IMR-90 (cell line): Measurements from ENCODE around the gene KBTBD8. TPM values are rescaled to one million over a fixed set of nuclear protein-coding genes. Genes with fewer than 3 reads are reported as not detected.

Source experiments
- ATAC-seq: fragments of 200-7000 bp; cut with Tn5 transposase; 2 replicates; pipeline ENCODE4 v1.9.1; 2020; ENCODE audit warnings: low read depth, mild to moderate bottlenecking, moderate library complexity
- BruUV-seq: library from RNA; stranded (reverse); fragments of 400-500 nt; replicated peaks from 2 replicates; lab custom pipeline; 2021; lab: Mats Ljungman, UMichigan
- CTCF ChIA-PET: fragments of 300-600 bp; formaldehyde crosslinking; extraction: SDS; loops from one replicate; lab custom pipeline; 2021; ENCODE audit warnings: antibody characterized with exemption; lab: Yijun Ruan, JAX
- POLR2A ChIA-PET: fragments of 300-600 bp; sonication (Branson Sonifier 250); formaldehyde crosslinking; loops from one replicate; lab custom pipeline; 2022; ENCODE audit warnings: antibody characterized with exemption; ENCODE audit not compliant: unreplicated experiment; lab: Charles Lee
- DNase-seq: peaks from one replicate; pipeline ENCODE4 v3.0.0; 2013
- H2AFZ ChIP-seq: replicated peaks from 2 replicates; pipeline ENCODE3; 2013; ENCODE audit warnings: low read length, mild to moderate bottlenecking; ENCODE audit not compliant: poor library complexity
- H2AK5ac ChIP-seq: 2 replicates; pipeline ENCODE4 v1.6.1; 2013; ENCODE audit warnings: low read depth, low read length, inconsistent platforms
- H2AK9ac ChIP-seq: replicated peaks from 2 replicates; pipeline ENCODE3; 2013; ENCODE audit warnings: mild to moderate bottlenecking, low read depth, low read length, moderate library complexity; ENCODE audit not compliant: poor library complexity
- H2BK120ac ChIP-seq: 2 replicates; pipeline ENCODE4 v1.6.1; 2013; ENCODE audit warnings: low read depth, low read length, inconsistent platforms
- H2BK15ac ChIP-seq: 3 replicates; pipeline ENCODE4 v1.6.1; 2013; ENCODE audit warnings: low read depth, low read length, inconsistent platforms
- H2BK20ac ChIP-seq: 2 replicates; pipeline ENCODE4 v1.6.1; 2013; ENCODE audit warnings: low read depth, mild to moderate bottlenecking, inconsistent platforms, low read length, moderate library complexity
- H2BK5ac ChIP-seq: 2 replicates; pipeline ENCODE4 v1.6.1; 2013; ENCODE audit warnings: mild to moderate bottlenecking, low read depth, low read length, inconsistent platforms; ENCODE audit not compliant: poor library complexity, severe bottlenecking
- H3K14ac ChIP-seq: replicated peaks from 2 replicates; pipeline ENCODE4 v1.6.1; 2013; ENCODE audit warnings: low read depth, low read length, inconsistent platforms
- H3K18ac ChIP-seq: 2 replicates; pipeline ENCODE4 v1.6.1; 2013; ENCODE audit warnings: low read depth, low read length, control low read depth
- H3K23ac ChIP-seq: 2 replicates; pipeline ENCODE4 v1.6.1; 2013; ENCODE audit warnings: low read depth, low read length, inconsistent platforms
- H3K27ac ChIP-seq: 2 replicates; pipeline ENCODE4 v1.5.1; 2013; ENCODE audit warnings: mild to moderate bottlenecking, control low read depth, low read length; ENCODE audit not compliant: insufficient read depth
- H3K27me3 ChIP-seq: 2 replicates; pipeline ENCODE4 v1.6.1; 2013; ENCODE audit warnings: low read length; ENCODE audit not compliant: control insufficient read depth, insufficient read depth
- H3K36me3 ChIP-seq: 2 replicates; pipeline ENCODE4 v1.6.1; 2013; ENCODE audit warnings: low read length, mixed read lengths; ENCODE audit not compliant: control insufficient read depth, insufficient read depth
- H3K4ac ChIP-seq: 2 replicates; pipeline ENCODE4 v1.6.1; 2013; ENCODE audit warnings: low read depth, low read length, inconsistent platforms
- H3K4me1 ChIP-seq: 2 replicates; pipeline ENCODE4 v1.6.1; 2013; ENCODE audit warnings: low read length, mixed read lengths; ENCODE audit not compliant: control insufficient read depth, insufficient read depth
- H3K4me2 ChIP-seq: 2 replicates; pipeline ENCODE4 v1.6.1; 2013; ENCODE audit warnings: low read depth, mild to moderate bottlenecking, control low read depth, low read length, moderate library complexity
- H3K4me3 ChIP-seq: 2 replicates; pipeline ENCODE4 v1.5.1; 2013; ENCODE audit warnings: low read depth, mild to moderate bottlenecking, control low read depth, low read length, moderate library complexity; ENCODE audit not compliant: insufficient read depth
- H3K56ac ChIP-seq: 2 replicates; pipeline ENCODE4 v1.6.1; 2013; ENCODE audit warnings: low read length, inconsistent platforms; ENCODE audit not compliant: insufficient read depth; ENCODE audit errors: extremely low read depth
- H3K79me1 ChIP-seq, 2 experiments: 2 replicates each; pipeline ENCODE4 v1.6.1; 2013; ENCODE audit warnings: low read length in 2 of 2, inconsistent platforms in 1 of 2, low read depth in 1 of 2
- H3K9ac ChIP-seq: 2 replicates; pipeline ENCODE4 v1.6.1; 2013; ENCODE audit warnings: low read depth, low read length, control low read depth
- H3K9me1 ChIP-seq: 2 replicates; pipeline ENCODE4 v1.6.1; 2013; ENCODE audit warnings: low read length, inconsistent platforms; ENCODE audit not compliant: insufficient read depth
- H3K9me3 ChIP-seq: 2 replicates; pipeline ENCODE4 v1.6.1; 2013; ENCODE audit warnings: low read length; ENCODE audit not compliant: control insufficient read depth, insufficient read depth
- H4K20me1 ChIP-seq: 2 replicates; pipeline ENCODE4 v1.6.1; 2013; ENCODE audit warnings: low read length, inconsistent platforms; ENCODE audit not compliant: insufficient read depth
- H4K5ac ChIP-seq: 2 replicates; pipeline ENCODE4 v1.6.1; 2013; ENCODE audit warnings: mild to moderate bottlenecking, low read depth, low read length, control low read depth
- H4K8ac ChIP-seq, 2 experiments: 2 replicates each; pipeline ENCODE4 v1.6.1; 2013; ENCODE audit warnings: low read depth in 2 of 2, low read length in 2 of 2, control low read depth in 1 of 2, inconsistent platforms in 1 of 2
- H4K91ac ChIP-seq: 2 replicates; pipeline ENCODE4 v1.6.1; 2013; ENCODE audit warnings: low read depth, low read length, inconsistent platforms; ENCODE audit not compliant: insufficient read depth
- CEBPB ChIP-seq: IDR thresholded peaks from 2 replicates; pipeline ENCODE4 v1.6.1; 2012; ENCODE audit warnings: low read depth, low read length, improper control_type of control experiment
- CTCF ChIP-seq: conservative IDR thresholded peaks from 2 replicates; pipeline ENCODE4 v1.5.1; 2012; ENCODE audit warnings: mild to moderate bottlenecking, low read depth, low read length, improper control_type of control experiment
- WGBS, 2 experiments: methylation state at CpG; one replicate each; pipeline versions ENCODE4 v1.1.5 to v1.1.7; 2013; ENCODE audit warnings: missing lambda C conversion rate in 2 of 2; ENCODE audit not compliant: insufficient read length in 1 of 2; ENCODE audit errors: extremely low coverage in 2 of 2; 5-methylcytosine and 5-hydroxymethylcytosine counted together
- dilution Hi-C: fragments of 300-500 bp; cut with HindIII; formaldehyde crosslinking; loops from one replicate; pipeline ENCODE4 v1.14.3; 2018; ENCODE audit warnings: low sequenced_read_pairs; ENCODE audit not compliant: unreplicated experiment
- in situ Hi-C: fragments of 300-500 bp; cut with MboI; formaldehyde crosslinking; loops from 3 replicates; pipeline ENCODE4 v1.14.3; 2019; ENCODE audit warnings: low sequenced_read_pairs, inconsistent platforms, mixed read lengths
- intact Hi-C: fragments of 100-400 bp; cut with micrococcal nuclease; formaldehyde crosslinking; loops from 2 replicates; pipeline ENCODE4 v1.10.0; 2022
- polyA plus RNA-seq, 3 experiments: library from polyadenylated mRNA; depleted of rRNA; stranded (reverse); fragments of >200 nt; gene quantifications; 2 replicates each; pipeline ENCODE4 v1.2.3, GENCODE V29; 2012; ENCODE audit warnings: low replicate concordance in 1 of 3
- total RNA-seq: library from RNA; depleted of rRNA; stranded (reverse); fragments of >200 nt; gene quantifications from 2 replicates; pipeline ENCODE4 v1.2.3, GENCODE V29; 2012

The KBTBD8 gene
- total and polyA plus RNA-seq, 2 of the 4 experiments (the other 2 are of a cell fraction) = 1.5 to 8.6 TPM

GRCh38 chr3:67006460-67006859 lies 8.4 kb downstream of the KBTBD8 start:
- H3K79me1 ChIP-seq = peaks cover 9 to 33% of the 10 kb centered on the region in 2 experiments
- peaks cover 10% of the 10 kb centered on the region; the same call in 1 of the 2 replicates for H3K9me1 ChIP-seq
- H3K27ac ChIP-seq = no peak overlapping the region
- no peak overlapping the region for H4K91ac ChIP-seq
- H2AK9ac ChIP-seq = no peak overlapping the region
- BruUV-seq = no TSS peak
- H3K36me3 ChIP-seq = peaks cover 2% of the 10 kb centered on the region; the same call in 1 of the 2 replicates
- H3K14ac ChIP-seq = no peak overlapping the region
- H2BK120ac ChIP-seq = no peak overlapping the region
- no peak overlapping the region for H4K5ac ChIP-seq
- H3K23ac ChIP-seq = no peak overlapping the region
- H3K18ac ChIP-seq = no peak overlapping the region
- no peaks in the 10 kb centered on the region for H4K20me1 ChIP-seq
- H2BK5ac ChIP-seq = peak overlapping the region; percentile 79
- intact Hi-C loops (no loop called here), in situ Hi-C loops (no loop called here), dilution Hi-C loops (no loop called here)
- H3K4ac ChIP-seq = no peak overlapping the region
- H4K8ac ChIP-seq = no peak overlapping the region
- H3K9me3 ChIP-seq = no peaks in the 10 kb centered on the region
- H3K4me1 ChIP-seq = peaks cover 3% of the 10 kb centered on the region
- peak overlapping the region; percentile 63; the same call in 1 of the 2 replicates for H3K4me2 ChIP-seq
- DNase-seq (peak; percentile 96), ATAC-seq (peak; percentile 90)
- ChIA-PET POLR2A (no interaction called here), CTCF (interaction anchor here (0.6 to 1.7 kb wide), 3 partner anchors 16 to 34 kb away, joined by 3 to 6 read pairs (median 6); no protein-coding TSS in a partner anchor)
- no peak overlapping the region for H3K9ac ChIP-seq
- no peak overlapping the region for H2AFZ ChIP-seq
- H2BK15ac ChIP-seq = no peak overlapping the region
- no peaks in the 10 kb centered on the region for H3K27me3 ChIP-seq
- H2BK20ac ChIP-seq = no peak overlapping the region
- no peak overlapping the region for H3K56ac ChIP-seq
- peak; percentile 95 for TF ChIP-seq CEBPB
- no peak for TF ChIP-seq CTCF
- H2AK5ac ChIP-seq = no peak overlapping the region
- no peak overlapping the region for H3K4me3 ChIP-seq
- no CpG with 5 or more reads among the region's 5 CpGs for WGBS, 2 experiments
